B cell (primary cell): Measurements from ENCODE around the gene PCDHA3.
"Not testable (repeated sequence)": the region's sequence is repeated elsewhere in the genome, so short reads cannot be mapped to it uniquely, and the experiment has no call there.

ENCODE experiments used
- CTCF ChIP-seq: fragments of 200-600 bp; IDR thresholded peaks from one replicate; pipeline ENCODE4 v1.8.0; 2022; ENCODE audit warnings: antibody characterized with exemption, mild to moderate bottlenecking
- EZH2 ChIP-seq: IDR thresholded peaks from 2 replicates; pipeline ENCODE4 v1.6.1; 2012; ENCODE audit warnings: borderline replicate concordance, low read depth, mild to moderate bottlenecking, moderate library complexity, low read length; ENCODE audit not compliant: insufficient read depth, poor library complexity, severe bottlenecking

- TF ChIP-seq CTCF, EZH2: not testable (repeated sequence)
These were observed 4.7 kb upstream of the PCDHA3 start for GRCh38 chr5:140796072-140796717.
